WTC11 (cell line): ENCODE data around the gene TTC17. TPM values are rescaled to one million over a fixed set of nuclear protein-coding genes. Genes with fewer than 3 reads are reported as not detected.

Source experiments
- ATAC-seq: fragments of 200-7000 bp; cut with Tn5 transposase; 2 replicates; pipeline ENCODE4 v1.10.0; 2021; ENCODE audit warnings: mild to moderate bottlenecking, moderate library complexity
- CTCF ChIA-PET: fragments of 300-600 bp; sonication (Branson Sonifier 250); formaldehyde crosslinking; loops from one replicate; lab custom pipeline; 2021; ENCODE audit warnings: antibody characterized with exemption; lab: Charles Lee
- POLR2A ChIA-PET: fragments of 350-600 bp; sonication (Branson Sonifier 250); formaldehyde crosslinking; loops from one replicate; lab custom pipeline; 2021; ENCODE audit warnings: antibody characterized with exemption; lab: Charles Lee
- DNase-seq: peaks from one replicate; pipeline ENCODE4 v3.0.0; 2021; ENCODE audit warnings: low spot score
- H3K27ac Mint-ChIP-seq: 2 replicates; pipeline ENCODE4 v1.8.0; 2021; ENCODE audit warnings: mixed read lengths
- H3K27me3 Mint-ChIP-seq: 2 replicates; pipeline ENCODE4 v1.8.0; 2021; ENCODE audit warnings: low read depth, mild to moderate bottlenecking, moderate library complexity, mixed read lengths
- H3K36me3 Mint-ChIP-seq: 2 replicates; pipeline ENCODE4 v1.8.0; 2021; ENCODE audit warnings: mixed read lengths
- H3K4me1 Mint-ChIP-seq: 2 replicates; pipeline ENCODE4 v1.8.0; 2022; ENCODE audit warnings: mixed read lengths
- H3K4me3 Mint-ChIP-seq: 2 replicates; pipeline ENCODE4 v1.8.0; 2021; ENCODE audit warnings: mild to moderate bottlenecking, moderate library complexity, mixed read lengths
- H3K9me3 Mint-ChIP-seq: 2 replicates; pipeline ENCODE4 v1.8.0; 2021; ENCODE audit warnings: mixed read lengths
- AFF4 ChIP-seq: sonication (generic); formaldehyde crosslinking; IDR thresholded peaks from 2 replicates; pipeline ENCODE4 v1.8.1; 2023; ENCODE audit warnings: mild to moderate bottlenecking, missing genetic modification reagents, borderline replicate concordance
- ATF1 ChIP-seq: sonication (generic); formaldehyde crosslinking; IDR thresholded peaks from 2 replicates; pipeline ENCODE4 v1.8.1; 2023; ENCODE audit warnings: mild to moderate bottlenecking, moderate library complexity, missing genetic modification reagents
- ELF4 ChIP-seq: sonication (generic); formaldehyde crosslinking; IDR thresholded peaks from 2 replicates; pipeline ENCODE4 v1.8.1; 2022; ENCODE audit warnings: low read depth, mild to moderate bottlenecking, moderate library complexity, missing genetic modification reagents
- GABPB1 ChIP-seq: sonication (generic); formaldehyde crosslinking; IDR thresholded peaks from 2 replicates; pipeline ENCODE4 v1.8.1; 2023; ENCODE audit warnings: mild to moderate bottlenecking, missing genetic modification reagents
- IRF2 ChIP-seq: sonication (generic); formaldehyde crosslinking; IDR thresholded peaks from 2 replicates; pipeline ENCODE4 v1.8.0; 2022; ENCODE audit warnings: low read depth, missing genetic modification reagents, borderline replicate concordance
- JAZF1 ChIP-seq: fragments of 250-450 bp; sonication (Bioruptor Pico); IDR thresholded peaks from 2 replicates; pipeline ENCODE4 v1.9.0; 2021; ENCODE audit warnings: moderate library complexity, mild to moderate bottlenecking, inconsistent platforms
- NFE2L1 ChIP-seq: sonication (generic); formaldehyde crosslinking; IDR thresholded peaks from 2 replicates; pipeline ENCODE4 v1.8.1; 2023; ENCODE audit warnings: missing genetic modification reagents
- NR2C2 ChIP-seq: sonication (generic); formaldehyde crosslinking; IDR thresholded peaks from 2 replicates; pipeline ENCODE4 v1.8.0; 2022; ENCODE audit warnings: mild to moderate bottlenecking, missing genetic modification reagents
- PRDM15 ChIP-seq: sonication (generic); formaldehyde crosslinking; IDR thresholded peaks from 2 replicates; pipeline ENCODE4 v1.8.0; 2022; ENCODE audit warnings: missing genetic modification reagents
- PREB ChIP-seq: sonication (generic); formaldehyde crosslinking; IDR thresholded peaks from 2 replicates; pipeline ENCODE4 v1.8.1; 2022; ENCODE audit warnings: mild to moderate bottlenecking, missing genetic modification reagents, moderate library complexity, borderline replicate concordance
- STAT6 ChIP-seq: sonication (generic); formaldehyde crosslinking; conservative IDR thresholded peaks from 2 replicates; pipeline ENCODE4 v1.8.1; 2023; ENCODE audit warnings: mild to moderate bottlenecking, low read depth, missing genetic modification reagents, moderate library complexity
- USF2 ChIP-seq: sonication (generic); formaldehyde crosslinking; IDR thresholded peaks from 2 replicates; pipeline ENCODE4 v1.8.1; 2023; ENCODE audit warnings: mild to moderate bottlenecking, missing genetic modification reagents, moderate library complexity
- ZNF219 ChIP-seq: sonication (generic); formaldehyde crosslinking; IDR thresholded peaks from 2 replicates; pipeline ENCODE4 v1.8.0; 2023; ENCODE audit warnings: missing genetic modification reagents, mild to moderate bottlenecking, borderline replicate concordance
- ZNF425 ChIP-seq: fragments of 250-450 bp; sonication (Bioruptor Pico); conservative IDR thresholded peaks from 2 replicates; pipeline ENCODE4 v1.9.0; 2021; ENCODE audit warnings: mild to moderate bottlenecking
- ZSCAN18 ChIP-seq: fragments of 250-450 bp; sonication (Bioruptor Pico); IDR thresholded peaks from 2 replicates; pipeline ENCODE4 v2.1.2; 2022; ENCODE audit warnings: mild to moderate bottlenecking, moderate library complexity
- total RNA-seq: library from RNA; stranded (reverse); gene quantifications from 3 replicates; pipeline ENCODE4 v1.2.3, GENCODE V29; 2021
- TF ChIP-seq, protein P1 (sequence below): fragments of 250-450 bp; sonication (Bioruptor Pico); IDR thresholded peaks from 2 replicates; pipeline ENCODE4 v1.8.0; 2021; ENCODE audit warnings: mild to moderate bottlenecking
- TF ChIP-seq, protein P2 (sequence below): sonication (generic); formaldehyde crosslinking; IDR thresholded peaks from 2 replicates; pipeline ENCODE4 v1.8.1; 2022; ENCODE audit warnings: low read depth, mild to moderate bottlenecking, moderate library complexity, missing genetic modification reagents, borderline replicate concordance

Gene TTC17
- total RNA-seq, 1 experiment from 2014 or later: 69.0 TPM

DNA sequence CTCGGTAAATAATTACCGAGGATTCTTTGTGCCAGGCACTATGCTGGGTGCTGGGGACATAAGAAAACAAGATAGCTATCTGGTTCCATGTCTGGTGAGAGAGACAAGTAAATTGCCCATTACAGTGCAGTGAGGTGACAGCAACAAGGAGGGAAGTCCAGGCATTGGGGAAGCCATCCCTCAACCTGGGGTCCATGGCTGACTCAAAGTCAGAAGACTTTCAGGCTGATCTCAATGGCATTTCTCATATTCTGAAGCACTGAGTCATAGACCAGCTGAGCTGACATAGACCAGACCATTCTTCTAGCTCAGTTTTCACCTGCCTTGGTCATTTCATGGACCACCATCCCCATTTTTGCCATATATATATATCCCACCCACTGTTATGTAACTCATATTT is 158.8 kb downstream of the TTC17 start:
- Mint-ChIP-seq H3K4me1 (0 out of 2 replicates have a peak, but pooled peaks cover 3% of the 10 kb centered on the region), H3K4me3 (no peak overlapping the region), H3K9me3 (peaks cover 16% of the 10 kb centered on the region), H3K27me3 (peaks cover 33% of the 10 kb centered on the region), H3K36me3 (no peaks in the 10 kb centered on the region), H3K27ac (no peak overlapping the region)
- ChIA-PET POLR2A (no interaction called here), CTCF (interaction anchor here (2.0 to 8.0 kb wide), 4 partner anchors 13 to 58 kb away, joined by 7 to 112 read pairs (median 50); no protein-coding TSS in a partner anchor)
- no peak for TF ChIP-seq ATF1 (CRISPR knock-in tag)
- TF ChIP-seq STAT6 (CRISPR knock-in tag): no peak
- no peak for TF ChIP-seq PRDM15 (CRISPR knock-in tag)
- TF ChIP-seq NFE2L1 (CRISPR knock-in tag): no peak
- TF ChIP-seq IRF2 (CRISPR knock-in tag): no peak
- no peak for TF ChIP-seq USF2 (CRISPR knock-in tag)
- no peak for TF ChIP-seq JAZF1 (CRISPR knock-in tag)
- TF ChIP-seq PREB (CRISPR knock-in tag): no peak
- TF ChIP-seq NR2C2: no peak
- TF ChIP-seq, protein P1, sequence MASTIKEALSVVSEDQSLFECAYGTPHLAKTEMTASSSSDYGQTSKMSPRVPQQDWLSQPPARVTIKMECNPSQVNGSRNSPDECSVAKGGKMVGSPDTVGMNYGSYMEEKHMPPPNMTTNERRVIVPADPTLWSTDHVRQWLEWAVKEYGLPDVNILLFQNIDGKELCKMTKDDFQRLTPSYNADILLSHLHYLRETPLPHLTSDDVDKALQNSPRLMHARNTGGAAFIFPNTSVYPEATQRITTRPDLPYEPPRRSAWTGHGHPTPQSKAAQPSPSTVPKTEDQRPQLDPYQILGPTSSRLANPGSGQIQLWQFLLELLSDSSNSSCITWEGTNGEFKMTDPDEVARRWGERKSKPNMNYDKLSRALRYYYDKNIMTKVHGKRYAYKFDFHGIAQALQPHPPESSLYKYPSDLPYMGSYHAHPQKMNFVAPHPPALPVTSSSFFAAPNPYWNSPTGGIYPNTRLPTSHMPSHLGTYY: no peak
- no peak for TF ChIP-seq ELF4 (CRISPR knock-in tag)
- no peak for TF ChIP-seq ZNF425 (CRISPR knock-in tag)
- no peak for TF ChIP-seq ZSCAN18 (CRISPR knock-in tag)
- TF ChIP-seq AFF4 (CRISPR knock-in tag): no peak
- no peak for TF ChIP-seq GABPB1 (CRISPR knock-in tag)
- TF ChIP-seq ZNF219 (CRISPR knock-in tag): no peak
- TF ChIP-seq, protein P2, sequence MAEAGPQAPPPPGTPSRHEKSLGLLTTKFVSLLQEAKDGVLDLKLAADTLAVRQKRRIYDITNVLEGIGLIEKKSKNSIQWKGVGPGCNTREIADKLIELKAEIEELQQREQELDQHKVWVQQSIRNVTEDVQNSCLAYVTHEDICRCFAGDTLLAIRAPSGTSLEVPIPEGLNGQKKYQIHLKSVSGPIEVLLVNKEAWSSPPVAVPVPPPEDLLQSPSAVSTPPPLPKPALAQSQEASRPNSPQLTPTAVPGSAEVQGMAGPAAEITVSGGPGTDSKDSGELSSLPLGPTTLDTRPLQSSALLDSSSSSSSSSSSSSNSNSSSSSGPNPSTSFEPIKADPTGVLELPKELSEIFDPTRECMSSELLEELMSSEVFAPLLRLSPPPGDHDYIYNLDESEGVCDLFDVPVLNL (CRISPR knock-in tag): no peak
- DNase-seq: no peak
- ATAC-seq: no peak
